Measurements from ENCODE around the gene SPRED1. TPM values are rescaled to one million over a fixed set of nuclear protein-coding genes. Genes with fewer than 3 reads are reported as not detected.
"Not testable (repeated sequence)": the region's sequence is repeated elsewhere in the genome, so short reads cannot be mapped to it uniquely, and the experiment has no call there.

Gene SPRED1
- total and polyA plus RNA-seq, 2 experiments from 2014 or later: 8.2 to 23.2 TPM

DNA sequence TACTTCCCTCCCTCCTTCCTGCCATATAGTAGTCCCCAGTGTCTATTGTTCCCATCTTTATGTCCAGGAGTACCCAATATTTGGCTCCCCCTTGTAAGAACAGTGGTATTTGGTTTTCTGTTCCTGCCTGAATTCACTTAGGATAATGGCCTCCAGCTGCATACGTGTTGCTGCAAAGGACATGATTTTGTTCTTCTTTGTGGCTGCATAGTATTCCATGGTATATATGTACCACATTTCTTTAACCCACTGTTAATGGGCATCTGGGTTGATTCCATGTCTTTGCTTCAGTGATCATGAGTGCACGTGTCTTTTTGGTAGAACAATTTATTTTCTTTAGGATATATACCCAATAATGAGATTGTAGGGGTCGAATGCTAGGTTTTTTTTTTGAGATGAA lies 19.3 kb downstream of the SPRED1 start:
- Histone ChIP-seq H3K79me2 (peaks cover 99% of the 10 kb centered on the region), H3K27me3 (no peaks in the 10 kb centered on the region), H2AFZ (no peak overlapping the region), H3K36me3 (replicated peaks; ENCODE audit: insufficient read depth, low read depth) (no peaks in the 10 kb centered on the region), H3K4me1 (ENCODE audit: insufficient read depth) (no peaks in the 10 kb centered on the region), H3K9me3 (ENCODE audit: low read depth) (no peaks in the 10 kb centered on the region), H3K9me2 (replicated peaks; ENCODE audit: insufficient read depth) (no peaks in the 10 kb centered on the region), H4K20me1 (ENCODE audit: insufficient read depth, poor library complexity, severe bottlenecking) (peaks cover 51% of the 10 kb centered on the region), H3K4me2 (no peak overlapping the region), H3K4me3 (no peak overlapping the region), H3K27ac (no peak overlapping the region)
- TF ChIP-seq EZH2phosphoT487 (IDR thresholded peaks at IDR 0.05; ENCODE audit: low read depth, severe bottlenecking, unreplicated experiment): no peak
- TF ChIP-seq, protein P1, sequence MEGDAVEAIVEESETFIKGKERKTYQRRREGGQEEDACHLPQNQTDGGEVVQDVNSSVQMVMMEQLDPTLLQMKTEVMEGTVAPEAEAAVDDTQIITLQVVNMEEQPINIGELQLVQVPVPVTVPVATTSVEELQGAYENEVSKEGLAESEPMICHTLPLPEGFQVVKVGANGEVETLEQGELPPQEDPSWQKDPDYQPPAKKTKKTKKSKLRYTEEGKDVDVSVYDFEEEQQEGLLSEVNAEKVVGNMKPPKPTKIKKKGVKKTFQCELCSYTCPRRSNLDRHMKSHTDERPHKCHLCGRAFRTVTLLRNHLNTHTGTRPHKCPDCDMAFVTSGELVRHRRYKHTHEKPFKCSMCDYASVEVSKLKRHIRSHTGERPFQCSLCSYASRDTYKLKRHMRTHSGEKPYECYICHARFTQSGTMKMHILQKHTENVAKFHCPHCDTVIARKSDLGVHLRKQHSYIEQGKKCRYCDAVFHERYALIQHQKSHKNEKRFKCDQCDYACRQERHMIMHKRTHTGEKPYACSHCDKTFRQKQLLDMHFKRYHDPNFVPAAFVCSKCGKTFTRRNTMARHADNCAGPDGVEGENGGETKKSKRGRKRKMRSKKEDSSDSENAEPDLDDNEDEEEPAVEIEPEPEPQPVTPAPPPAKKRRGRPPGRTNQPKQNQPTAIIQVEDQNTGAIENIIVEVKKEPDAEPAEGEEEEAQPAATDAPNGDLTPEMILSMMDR (IDR thresholded peaks at IDR 0.05; ENCODE audit: poor library complexity): no peak
- TF ChIP-seq EZH2 (IDR thresholded peaks at IDR 0.05; ENCODE audit: borderline replicate concordance): no peak
- 96% methylated on average over 3 of the region's 3 CpGs for WGBS (ENCODE audit: low lambda C conversion rate, missing lambda C conversion rate)
- no peak for DNase-seq (ENCODE audit: low spot score)

DNA sequence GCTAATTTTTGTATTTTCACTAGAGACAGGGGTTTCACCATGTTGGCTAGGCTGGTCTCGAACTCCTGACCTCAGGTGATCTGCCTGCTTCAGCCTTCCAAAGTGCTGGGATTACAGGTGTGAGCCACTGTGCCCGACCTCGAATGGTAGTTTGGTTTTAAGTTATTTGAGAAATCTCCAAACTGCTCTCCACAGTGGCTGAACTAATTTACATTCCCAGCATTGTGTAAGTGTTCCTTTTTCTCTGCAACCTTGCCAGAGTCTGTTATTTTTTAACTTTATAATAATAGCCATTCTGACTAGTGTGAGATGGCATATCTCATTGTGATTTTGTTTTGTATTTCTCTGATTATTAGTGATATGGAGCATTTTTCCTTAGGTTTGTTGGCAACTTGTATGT lies 19.8 kb downstream of the SPRED1 start:
- H3K36me3 ChIP-seq (replicated peaks; ENCODE audit: insufficient read depth, low read depth); DNase-seq (ENCODE audit: low spot score); H3K4me3 ChIP-seq; H3K9me3 ChIP-seq (ENCODE audit: low read depth); H3K4me1 ChIP-seq (ENCODE audit: insufficient read depth); H3K4me2 ChIP-seq; H3K9me2 ChIP-seq (replicated peaks; ENCODE audit: insufficient read depth); H2AFZ ChIP-seq; H3K27me3 ChIP-seq; H3K27ac ChIP-seq: not testable (repeated sequence)
- Histone ChIP-seq H3K79me2 (peaks cover 99% of the 10 kb centered on the region), H4K20me1 (ENCODE audit: insufficient read depth, poor library complexity, severe bottlenecking) (peaks cover 50% of the 10 kb centered on the region)
- 69% methylated on average over 3 of the region's 3 CpGs for WGBS (ENCODE audit: low lambda C conversion rate, missing lambda C conversion rate)

DNA sequence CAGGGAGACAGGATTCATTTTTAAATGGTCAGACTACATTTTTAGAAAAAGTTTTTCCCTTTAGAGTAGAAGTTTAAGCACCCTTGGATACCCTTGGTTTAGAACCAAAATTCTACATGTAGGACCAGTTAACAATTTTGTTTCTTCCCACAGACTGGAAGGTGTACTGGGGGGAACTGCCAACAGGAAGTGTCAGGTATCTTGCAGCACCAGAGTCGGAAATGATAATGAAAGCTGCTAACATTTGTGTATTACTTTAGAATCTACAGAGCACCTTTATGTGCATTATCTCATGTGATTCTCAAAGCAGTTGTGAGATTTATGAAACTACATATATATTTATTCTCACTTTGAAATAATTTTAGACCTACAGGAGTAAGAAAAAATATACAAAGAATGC lies 21.5 kb downstream of the SPRED1 start:
- WGBS (ENCODE audit: low lambda C conversion rate, missing lambda C conversion rate): 57% methylated on average over 1 of the region's 1 CpG
- peaks cover 99% of the 10 kb centered on the region for H3K79me2 ChIP-seq
- H3K36me3 ChIP-seq (replicated peaks; ENCODE audit: insufficient read depth, low read depth): no peaks in the 10 kb centered on the region
- no peaks in the 10 kb centered on the region for H3K9me3 ChIP-seq (ENCODE audit: low read depth)
- H2AFZ ChIP-seq: no peak overlapping the region
- H3K27me3 ChIP-seq: no peaks in the 10 kb centered on the region
- peaks cover 43% of the 10 kb centered on the region for H4K20me1 ChIP-seq (ENCODE audit: insufficient read depth, poor library complexity, severe bottlenecking)
- no peak overlapping the region for H3K4me3 ChIP-seq
- H3K27ac ChIP-seq: no peak overlapping the region
- TF ChIP-seq EZH2 (IDR thresholded peaks at IDR 0.05; ENCODE audit: borderline replicate concordance): no peak
- TF ChIP-seq EZH2phosphoT487 (IDR thresholded peaks at IDR 0.05; ENCODE audit: low read depth, severe bottlenecking, unreplicated experiment): no peak
- TF ChIP-seq, protein P1 (IDR thresholded peaks at IDR 0.05; ENCODE audit: poor library complexity): no peak
- DNase-seq (ENCODE audit: low spot score): no peak
- H3K9me2 ChIP-seq (replicated peaks; ENCODE audit: insufficient read depth): no peaks in the 10 kb centered on the region
- H3K4me2 ChIP-seq: no peak overlapping the region
- no peaks in the 10 kb centered on the region for H3K4me1 ChIP-seq (ENCODE audit: insufficient read depth)

DNA sequence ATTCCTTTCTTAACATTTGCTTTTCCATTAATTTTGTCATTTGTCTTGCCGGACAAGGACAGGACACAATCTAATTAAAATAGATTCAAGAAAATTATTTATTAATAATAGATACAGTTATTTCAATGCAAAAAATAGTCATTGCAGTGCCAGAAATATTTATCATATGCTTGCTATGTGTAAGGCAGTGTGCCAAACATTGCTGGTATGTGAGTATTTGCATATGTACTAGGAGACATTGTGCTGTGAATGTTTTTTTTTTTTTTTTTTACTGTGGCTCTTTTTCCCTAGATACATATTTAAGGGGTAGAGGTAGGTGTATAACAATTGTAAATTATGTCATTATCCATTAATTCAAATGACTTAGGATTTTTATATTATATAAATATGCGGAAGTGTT lies 23.3 kb downstream of the SPRED1 start:
- Histone ChIP-seq H3K4me3 (no peak overlapping the region), H3K27me3 (no peaks in the 10 kb centered on the region), H3K27ac (no peak overlapping the region), H3K36me3 (replicated peaks; ENCODE audit: insufficient read depth, low read depth) (no peaks in the 10 kb centered on the region), H3K4me2 (no peak overlapping the region), H3K9me3 (ENCODE audit: low read depth) (no peaks in the 10 kb centered on the region), H2AFZ (no peak overlapping the region), H4K20me1 (ENCODE audit: insufficient read depth, poor library complexity, severe bottlenecking) (peaks cover 59% of the 10 kb centered on the region), H3K4me1 (ENCODE audit: insufficient read depth) (no peaks in the 10 kb centered on the region), H3K9me2 (replicated peaks; ENCODE audit: insufficient read depth) (no peaks in the 10 kb centered on the region), H3K79me2 (peaks cover 99% of the 10 kb centered on the region)
- DNase-seq (ENCODE audit: low spot score): no peak
- TF ChIP-seq EZH2 (IDR thresholded peaks at IDR 0.05; ENCODE audit: borderline replicate concordance): no peak
- no peak for TF ChIP-seq EZH2phosphoT487 (IDR thresholded peaks at IDR 0.05; ENCODE audit: low read depth, severe bottlenecking, unreplicated experiment)
- TF ChIP-seq, protein P1 (IDR thresholded peaks at IDR 0.05; ENCODE audit: poor library complexity): no peak
- WGBS (ENCODE audit: low lambda C conversion rate, missing lambda C conversion rate): 76% methylated on average over 2 of the region's 2 CpGs

DNA sequence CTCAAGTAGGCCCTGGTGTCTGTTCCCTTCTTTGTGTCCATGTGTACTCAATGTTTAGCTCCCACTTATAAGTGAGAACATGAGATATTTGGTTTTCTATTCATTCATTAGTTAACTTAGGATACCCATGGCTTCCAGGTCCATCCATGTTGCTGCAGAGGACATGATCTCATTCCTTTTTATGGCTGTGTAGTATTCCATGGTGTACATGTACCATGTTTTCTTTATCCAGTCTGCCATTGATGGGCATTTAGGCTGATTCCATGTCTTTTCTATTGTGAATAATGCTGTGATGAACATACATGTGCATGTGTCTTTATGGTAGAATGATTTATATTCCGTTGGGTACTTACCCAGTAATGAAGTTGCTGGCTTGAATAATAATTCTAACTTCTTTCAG lies 24.6 kb downstream of the SPRED1 start:
- not testable (repeated sequence) for H3K9me2 ChIP-seq (replicated peaks; ENCODE audit: insufficient read depth); H3K4me3 ChIP-seq; H3K27ac ChIP-seq; DNase-seq (ENCODE audit: low spot score); H2AFZ ChIP-seq; H3K9me3 ChIP-seq (ENCODE audit: low read depth); H3K36me3 ChIP-seq (replicated peaks; ENCODE audit: insufficient read depth, low read depth); H3K4me2 ChIP-seq; H3K27me3 ChIP-seq; H3K4me1 ChIP-seq (ENCODE audit: insufficient read depth)
- Histone ChIP-seq H4K20me1 (ENCODE audit: insufficient read depth, poor library complexity, severe bottlenecking) (peaks cover 55% of the 10 kb centered on the region), H3K79me2 (peaks cover 98% of the 10 kb centered on the region)
- WGBS (ENCODE audit: low lambda C conversion rate, missing lambda C conversion rate): 70% methylated on average over 1 of the region's 1 CpG

All from hepatocyte (in vitro differentiated cells).